Measurements from ENCODE around the gene PPP1R12B. TPM values are rescaled to one million over a fixed set of nuclear protein-coding genes. Genes with fewer than 3 reads are reported as not detected.

Gene PPP1R12B
- total and polyA plus RNA-seq, 2 donors (not counting 3 experiments of a cell fraction or from before 2014, with no cell fraction given), result 8.4 to 11.5 TPM

- H3K79me2 ChIP-seq (ENCODE audit: control insufficient read depth, insufficient read depth, low read length), result no peaks in the 10 kb centered on the region
- no TSS peak for BruUV-seq (replicated peaks)
- TF ChIP-seq CTCF (IDR thresholded peaks at IDR 0.05; ENCODE audit: extremely low read depth in 1 of 2, insufficient read depth in 1 of 2, low read depth in 1 of 2, low read length in 2 of 2), result peak in 1 of 2 donors; percentile 12
- TF ChIP-seq GATA2 (IDR thresholded peaks at IDR 0.05; ENCODE audit: insufficient read depth, insufficient read length, low read depth, low read length), result no peak
- no peak for TF ChIP-seq POLR2A (IDR thresholded peaks at IDR 0.05; ENCODE audit: low read depth, low read length)
- no peaks in the 10 kb centered on the region for H3K27me3 ChIP-seq (ENCODE audit: control insufficient read depth in 2 of 2, insufficient read depth in 2 of 2, low read length in 2 of 2)
- no peaks in the 10 kb centered on the region for H3K9me1 ChIP-seq (replicated peaks; ENCODE audit: control insufficient read depth, extremely low read depth, insufficient read depth, low read length)
- no peak overlapping the region for H3K9ac ChIP-seq (replicated peaks; ENCODE audit: extremely low read depth, insufficient read depth, low read length)
- FAIRE-seq, result peak; percentile 28
- H3K4me1 ChIP-seq (ENCODE audit: control insufficient read depth, extremely low read depth, insufficient read depth, low read length), result no peaks in the 10 kb centered on the region
- peak; percentile 32 for DNase-seq (ENCODE audit: low read depth, low spot score)
- H3K27ac ChIP-seq (ENCODE audit: insufficient read depth, low read depth, low read length), result no peak overlapping the region
- no peaks in the 10 kb centered on the region for H3K36me3 ChIP-seq (ENCODE audit: control insufficient read depth in 2 of 2, extremely low read depth in 1 of 2, insufficient read depth in 2 of 2, low read length in 2 of 2)
- POLR2A ChIA-PET, result no interaction called here
- no peak overlapping the region for H3K4me2 ChIP-seq (ENCODE audit: insufficient read depth, low read length)
- intact Hi-C loops (cut with micrococcal nuclease), result loop anchor here (1.0 kb wide), 4 partner anchors 70 to 218 kb away; no protein-coding TSS in a partner anchor
- no peaks in the 10 kb centered on the region for H4K20me1 ChIP-seq (replicated peaks; ENCODE audit: control insufficient read depth, extremely low read depth, insufficient read depth, low read length)
- dilution Hi-C loops (cut with MboI; ENCODE audit: extremely low pct_ligation_motif_present, low sequenced_read_pairs), result no loop called here
- H3K4me3 ChIP-seq (replicated peaks in 1 of 3; ENCODE audit: insufficient read depth in 1 of 3, low read depth in 1 of 3, low read length in 3 of 3), result no peak overlapping the region
- no peaks in the 10 kb centered on the region for H3K9me3 ChIP-seq (replicated peaks; ENCODE audit: control insufficient read depth, insufficient read depth, low read length)
- H2AFZ ChIP-seq (ENCODE audit: low read depth, low read length), result no peak overlapping the region
- CTCF ChIA-PET, result interaction anchor here (0.5 to 2.0 kb wide), 27 partner anchors 26 to 309 kb away, joined by 3 to 61 read pairs (median 5); partner anchors contain the start of gene SYT2
Measured at GRCh38 chr1:202501281-202501680, 152.8 kb downstream of the PPP1R12B start.

- TF ChIP-seq FOS (IDR thresholded peaks at IDR 0.05; ENCODE audit: borderline replicate concordance, insufficient read depth, low read length) (no peak), JUN (IDR thresholded peaks at IDR 0.05; ENCODE audit: borderline replicate concordance, insufficient read depth, insufficient read length, low read depth) (no peak), GATA2 (IDR thresholded peaks at IDR 0.05; ENCODE audit: insufficient read depth, insufficient read length, low read depth, low read length) (no peak), POLR2AphosphoS5 (IDR thresholded peaks at IDR 0.05; ENCODE audit: insufficient read depth, low read depth, low read length) (no peak), CTCF (IDR thresholded peaks at IDR 0.05; ENCODE audit: extremely low read depth in 1 of 2, insufficient read depth in 1 of 2, low read depth in 1 of 2, low read length in 2 of 2) (no peak), EZH2 (IDR thresholded peaks at IDR 0.05; ENCODE audit: borderline replicate concordance, low read depth, low read length, severe bottlenecking) (no peak), MAX (IDR thresholded peaks at IDR 0.05; ENCODE audit: insufficient read depth, insufficient read length) (no peak), POLR2A (IDR thresholded peaks at IDR 0.05; ENCODE audit: low read depth, low read length) (no peak), MYC (IDR thresholded peaks at IDR 0.05; ENCODE audit: low read depth, low read length) (no peak)
- no TSS peak for BruUV-seq (replicated peaks)
- CTCF ChIA-PET, result interaction anchor here (1.2 to 3.6 kb wide), 2 partner anchors 83 to 95 kb away, joined by 4 to 18 read pairs; no protein-coding TSS in a partner anchor
- no peak for FAIRE-seq
- H3K9me3 ChIP-seq (replicated peaks; ENCODE audit: control insufficient read depth, insufficient read depth, low read length), result no peaks in the 10 kb centered on the region
- no peaks in the 10 kb centered on the region for H3K36me3 ChIP-seq (ENCODE audit: control insufficient read depth in 2 of 2, extremely low read depth in 1 of 2, insufficient read depth in 2 of 2, low read length in 2 of 2)
- H3K27me3 ChIP-seq (ENCODE audit: control insufficient read depth in 2 of 2, insufficient read depth in 2 of 2, low read length in 2 of 2), result no peaks in the 10 kb centered on the region
- intact Hi-C loops (cut with micrococcal nuclease) (no loop called here), dilution Hi-C loops (cut with MboI; ENCODE audit: extremely low pct_ligation_motif_present, low sequenced_read_pairs) (no loop called here)
- no peak overlapping the region for H2AFZ ChIP-seq (ENCODE audit: low read depth, low read length)
- no peak overlapping the region for H3K4me2 ChIP-seq (ENCODE audit: insufficient read depth, low read length)
- no peaks in the 10 kb centered on the region for H3K4me1 ChIP-seq (ENCODE audit: control insufficient read depth, extremely low read depth, insufficient read depth, low read length)
- no peaks in the 10 kb centered on the region for H3K9me1 ChIP-seq (replicated peaks; ENCODE audit: control insufficient read depth, extremely low read depth, insufficient read depth, low read length)
- no peaks in the 10 kb centered on the region for H4K20me1 ChIP-seq (replicated peaks; ENCODE audit: control insufficient read depth, extremely low read depth, insufficient read depth, low read length)
- no peaks in the 10 kb centered on the region for H3K79me2 ChIP-seq (ENCODE audit: control insufficient read depth, insufficient read depth, low read length)
- H3K9ac ChIP-seq (replicated peaks; ENCODE audit: extremely low read depth, insufficient read depth, low read length), result no peak overlapping the region
- H3K4me3 ChIP-seq (replicated peaks in 1 of 3; ENCODE audit: insufficient read depth in 1 of 3, low read depth in 1 of 3, low read length in 3 of 3), result no peak overlapping the region
- peak; percentile 30 for DNase-seq (ENCODE audit: low read depth, low spot score)
- no peak overlapping the region for H3K27ac ChIP-seq (ENCODE audit: insufficient read depth, low read depth, low read length)
- POLR2A ChIA-PET, result no interaction called here
Measured at GRCh38 chr1:202505356-202505755, 156.9 kb downstream of the PPP1R12B start.
